Stimulated activated CD4-positive, alpha-beta T cell treated with anti-CD3 and anti-CD28 coated beads, TNF-alpha, amount 100 ng/mL, for 1 hour (primary cell): ENCODE results near the gene ZNF197.
A peak's percentile ranks its signal among the peaks of the same experiment; 100 is the strongest.
"Not testable (repeated sequence)": the region's sequence is repeated elsewhere in the genome, so short reads cannot be mapped to it uniquely, and the experiment has no call there.

Experiments used
- DNase-seq, 3 donors: peaks; one replicate each; pipeline ENCODE4 v3.0.0-alpha.2; 2020; ENCODE audit warnings: low read depth in 3 of 3, low spot score in 1 of 3

Gene ZNF197

DNA sequence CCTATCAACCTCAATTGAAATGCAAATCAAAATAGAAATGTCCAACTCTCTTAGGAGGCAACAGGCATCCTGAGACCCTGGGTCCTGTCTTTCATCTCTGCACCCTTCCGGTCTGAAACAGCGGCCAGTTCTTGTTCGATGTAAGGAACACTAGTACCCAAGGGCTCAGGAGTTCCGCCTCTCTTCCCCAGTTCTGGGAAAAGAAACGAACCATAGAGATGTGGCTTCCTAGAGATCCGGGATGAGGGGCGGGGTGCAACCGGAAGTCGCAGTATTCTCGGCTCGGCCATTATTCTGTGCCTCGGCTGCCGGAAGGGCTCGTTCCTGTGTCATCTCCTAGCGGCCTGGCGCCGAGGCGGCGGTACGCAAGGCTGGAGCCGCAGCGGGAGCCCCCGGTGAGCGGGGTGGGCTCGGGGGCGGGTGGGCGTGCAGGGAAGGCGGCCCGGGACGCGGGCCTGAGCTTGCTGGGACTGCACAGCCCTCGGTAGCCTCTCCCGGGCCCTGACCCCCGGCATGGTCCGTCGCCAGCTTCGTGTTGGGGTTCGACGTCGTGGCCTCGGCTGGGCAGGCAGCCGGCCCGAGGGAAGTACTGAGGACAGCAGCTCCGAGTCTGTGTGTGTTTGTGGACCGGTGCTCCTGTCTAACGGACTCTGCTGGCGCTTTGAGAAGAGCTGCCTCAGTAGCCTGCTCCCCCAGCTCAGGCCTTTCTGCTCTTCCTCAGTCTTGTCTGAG, at the start of gene ZNF197:
Gene ZNF197 (plus strand): TSS at position 288 of the 732 bp plus-strand sequence. CDS start 4,119 bp downstream, outside the sequence.
- peak in 2 of 3 donors; percentile 9 to 26 for DNase-seq

DNA sequence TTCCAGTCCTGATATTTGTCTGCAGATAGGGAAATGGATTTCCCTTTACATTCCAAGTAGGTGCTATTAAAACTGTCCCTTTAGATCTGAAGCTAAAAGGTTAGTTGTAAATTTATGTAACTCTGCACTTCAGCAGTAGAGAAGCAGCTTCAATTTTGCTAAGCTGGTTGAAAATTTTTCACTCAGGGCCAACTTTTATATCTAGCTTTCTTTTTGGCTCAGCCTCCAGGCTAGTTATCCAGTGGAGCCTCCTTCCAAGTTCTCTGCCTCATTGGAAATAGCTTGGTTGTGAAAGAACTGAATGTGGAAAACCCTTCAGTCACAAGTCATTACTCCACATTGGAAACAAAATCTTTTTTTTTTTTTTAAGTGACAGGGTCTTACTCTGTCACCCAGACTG, 48.2 kb upstream of the ZNF197 start:
- no peak for DNase-seq

DNA sequence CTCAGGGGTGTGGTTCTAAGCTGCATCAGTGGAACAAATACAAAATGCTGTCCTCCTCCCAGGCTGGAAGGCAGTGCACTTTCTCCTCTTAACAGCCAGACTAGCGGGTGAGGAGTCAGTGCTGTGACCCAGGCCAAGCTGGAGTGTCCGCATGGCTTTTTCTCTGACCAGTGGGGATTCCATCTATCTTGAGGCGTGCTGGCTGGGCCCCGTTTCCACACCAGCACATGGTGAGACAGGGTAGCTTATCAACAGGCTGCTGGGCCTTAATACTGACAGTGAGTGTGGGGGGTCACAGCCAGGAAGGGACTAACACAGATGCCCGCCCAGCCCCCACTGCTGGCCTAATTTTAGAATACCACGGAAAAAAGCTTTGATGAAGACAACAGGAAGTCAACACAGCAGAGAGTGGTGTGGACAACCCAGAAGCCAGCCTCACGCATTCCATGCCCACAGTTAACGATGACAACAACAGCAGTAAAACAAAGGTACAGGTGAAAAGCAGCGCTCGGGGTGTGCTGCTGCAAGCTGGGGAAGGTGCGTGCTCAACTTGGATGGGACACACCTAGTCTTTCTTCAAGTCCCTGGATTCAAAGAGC, 47.4 kb upstream of the ZNF197 start:
- DNase-seq: not testable (repeated sequence)

DNA sequence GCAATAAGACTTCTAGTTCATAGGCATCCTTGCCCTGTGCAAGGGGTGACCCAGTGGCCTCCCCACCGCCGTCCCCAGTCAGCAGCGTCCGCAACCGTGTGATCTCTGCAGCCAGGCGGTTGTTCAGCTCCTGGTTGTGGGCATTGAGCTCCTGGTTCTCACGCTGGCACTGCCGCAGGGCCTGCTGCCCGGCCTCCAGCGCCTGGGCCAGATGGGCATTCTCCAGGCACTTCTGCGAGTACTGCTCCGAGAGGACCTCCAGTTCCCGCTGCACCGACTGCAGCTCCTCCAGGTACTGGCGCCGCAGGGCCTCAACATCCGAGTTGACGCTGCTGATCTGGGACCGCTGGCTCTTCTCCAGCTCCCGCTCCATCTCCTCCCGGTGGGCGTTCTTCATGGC, 46.5 kb upstream of the ZNF197 start:
- DNase-seq: not testable (repeated sequence)

DNA sequence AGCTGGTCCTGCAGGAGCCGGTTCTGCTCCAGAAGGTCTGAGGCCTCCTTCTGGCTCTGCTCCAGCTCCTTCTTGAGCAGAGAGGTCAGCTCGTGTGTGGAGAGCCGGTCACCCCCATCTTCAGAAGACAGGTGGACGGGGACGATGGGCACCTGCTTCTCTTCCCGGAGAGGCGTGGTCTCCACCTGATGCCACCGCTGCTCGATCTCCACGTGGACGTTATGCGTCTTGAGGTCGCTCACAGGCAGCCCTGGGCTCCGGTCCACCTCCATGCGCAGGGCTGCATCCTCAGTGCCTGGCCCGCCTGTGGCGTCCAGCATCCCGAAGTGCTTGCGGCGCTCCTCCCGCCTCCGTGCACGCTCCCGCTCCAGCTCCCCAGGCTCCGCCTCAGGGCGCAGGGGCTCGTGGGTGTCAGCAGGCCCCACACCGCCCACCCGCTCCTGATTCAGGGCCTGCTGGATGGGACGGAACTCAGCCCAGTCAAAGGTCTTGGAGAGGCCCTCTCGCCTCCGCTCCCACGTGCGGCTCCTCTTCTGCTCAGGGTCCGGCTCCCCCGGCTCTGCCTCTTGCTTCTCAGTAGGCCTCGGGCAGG, 45.8 kb upstream of the ZNF197 start:
- DNase-seq: not testable (repeated sequence)

DNA sequence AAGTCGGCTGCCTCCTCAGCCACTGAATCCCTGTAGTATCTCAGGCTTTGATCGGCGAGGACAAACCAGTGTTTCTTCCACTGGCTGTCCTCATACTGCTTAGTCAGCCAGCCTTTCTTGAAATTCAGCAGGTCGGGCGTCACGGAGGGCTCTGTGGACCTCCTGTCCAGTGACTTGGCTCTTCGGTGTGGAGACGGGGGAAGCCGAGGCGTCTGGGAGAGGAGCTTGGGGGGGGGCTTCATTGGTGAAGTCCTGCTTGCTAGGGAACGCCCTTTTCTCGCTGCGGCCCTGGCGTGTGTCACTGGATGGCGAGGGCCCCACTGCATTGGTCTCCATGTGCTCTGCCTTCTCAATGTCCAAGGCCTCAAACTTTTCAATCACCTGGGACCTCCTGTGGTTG, 45.1 kb upstream of the ZNF197 start:
- not testable (repeated sequence) for DNase-seq

DNA sequence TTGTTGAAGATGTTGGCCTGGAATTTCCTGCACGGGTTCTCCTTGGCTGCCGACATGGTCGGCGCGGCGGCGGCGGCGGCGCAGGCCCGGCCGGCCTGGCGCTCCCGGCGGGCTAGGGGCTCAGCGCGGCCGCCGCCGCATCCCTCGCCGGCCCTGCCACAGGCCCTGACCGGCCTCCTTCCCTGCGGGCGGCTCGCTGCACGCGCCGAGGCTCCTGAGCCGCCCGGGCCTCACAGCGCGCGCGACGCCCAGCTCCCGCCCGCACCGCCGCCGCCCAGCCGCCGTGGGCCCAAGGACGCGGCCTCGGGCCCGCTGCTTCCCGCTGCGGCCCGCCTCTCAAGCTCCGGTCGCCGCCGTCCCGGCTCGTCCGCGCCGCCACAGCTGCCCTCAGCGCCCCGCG, 43.9 kb upstream of the ZNF197 start:
- DNase-seq: not testable (repeated sequence)

DNA sequence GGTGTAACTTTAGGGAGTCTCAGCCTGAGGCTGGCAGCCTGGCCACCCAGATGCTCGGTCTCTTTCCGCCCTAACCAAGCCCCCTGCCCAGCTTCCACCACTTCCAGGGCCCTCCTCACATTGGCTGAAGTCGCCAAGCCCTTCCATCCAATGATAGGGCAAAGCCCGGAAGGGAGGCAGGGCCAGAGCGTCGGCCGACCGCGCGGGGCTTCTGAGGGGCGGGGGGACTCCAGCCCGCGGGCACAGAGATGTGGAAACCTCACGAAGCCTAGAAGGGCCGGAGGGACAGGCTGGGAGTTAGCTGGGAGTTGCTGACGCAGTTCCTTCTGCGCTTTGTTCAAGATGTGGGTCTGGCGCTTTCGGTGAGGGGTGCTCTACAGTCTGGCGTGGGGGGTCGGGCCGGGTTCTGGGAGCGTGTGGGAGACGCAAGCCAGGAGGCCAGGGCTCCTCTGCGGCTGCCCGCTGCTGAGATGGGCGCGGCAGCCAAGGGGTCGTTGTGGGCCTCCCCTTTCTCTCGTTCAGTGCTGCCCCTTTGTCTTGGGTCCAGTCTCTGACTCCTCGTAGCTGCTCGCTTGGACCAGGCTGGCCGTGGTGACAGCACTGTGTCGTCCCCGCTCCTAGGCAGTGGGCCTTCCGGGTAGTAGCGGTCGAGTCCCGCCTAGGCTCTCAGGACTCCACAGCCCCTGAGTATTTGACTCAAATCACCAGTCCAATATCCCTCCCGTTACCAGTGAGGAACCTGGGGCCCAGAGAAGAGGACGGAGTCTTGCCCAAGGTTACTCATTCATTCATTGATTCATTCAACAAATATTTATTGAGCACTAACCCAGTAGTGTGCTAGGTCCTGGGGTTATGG, 40.0 kb upstream of the ZNF197 start, which contains the start of gene ZNF660:
Gene ZNF660 (plus strand): TSS at position 319 of the 856 bp plus-strand sequence. CDS start 9,230 bp downstream, outside the sequence.
- no peak for DNase-seq

DNA sequence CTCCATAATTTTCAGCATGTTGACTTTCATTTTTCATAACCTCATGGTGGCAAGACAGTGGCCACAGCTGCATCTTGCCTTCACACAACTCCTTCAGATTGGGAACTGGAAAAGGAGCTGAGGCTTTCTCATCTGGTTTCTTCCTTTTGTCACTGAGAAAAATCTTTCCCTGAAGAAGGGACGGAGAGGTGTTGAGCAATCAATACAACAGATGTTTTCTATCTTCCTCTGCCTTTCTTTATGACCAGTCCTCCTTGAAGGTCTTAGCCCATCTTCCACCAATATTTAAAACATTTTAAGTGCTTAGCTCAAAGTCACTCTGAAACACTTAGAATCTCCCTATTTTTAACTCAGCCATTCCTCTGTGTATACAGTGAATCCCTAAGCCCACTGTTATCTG, 28.2 kb upstream of the ZNF197 start:
- DNase-seq: no peak

DNA sequence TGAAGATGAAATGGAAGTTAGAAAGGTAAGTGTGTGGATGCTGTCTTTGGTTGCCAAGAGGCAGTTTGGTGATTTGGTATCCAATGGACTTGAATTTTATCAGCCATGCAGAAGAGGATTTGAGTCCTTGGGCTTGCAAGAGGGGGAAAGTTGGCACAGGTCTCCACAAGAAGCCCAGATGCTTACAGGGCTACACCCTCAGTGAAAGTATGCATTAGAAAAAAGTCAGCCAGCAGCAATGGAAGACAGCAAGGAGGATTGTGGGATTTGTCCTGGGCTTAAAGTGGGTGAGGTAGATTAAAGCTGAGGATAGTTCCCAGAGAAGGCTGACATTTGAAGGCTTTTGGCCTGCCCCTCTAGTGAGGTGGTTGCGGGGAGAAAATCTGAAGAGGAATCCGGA, 23.1 kb upstream of the ZNF197 start:
- DNase-seq: no peak

DNA sequence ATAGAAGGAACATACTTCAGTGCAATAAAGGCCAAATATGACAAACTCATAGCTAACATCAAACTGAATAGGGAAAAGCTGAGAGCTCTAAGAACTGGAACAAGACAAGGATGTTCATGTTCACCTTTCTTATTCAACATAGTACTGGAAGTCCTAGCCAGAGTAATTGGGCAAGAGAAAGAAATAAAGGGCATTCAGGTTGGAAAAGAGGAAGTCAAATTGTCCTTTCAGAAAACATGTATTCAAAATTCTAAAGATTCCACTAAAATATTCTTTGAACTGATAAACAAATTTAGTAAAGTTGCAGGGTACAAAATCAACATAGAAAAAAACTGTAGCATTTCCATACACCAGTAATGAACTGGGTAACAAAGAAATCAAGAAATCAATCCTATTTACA, 12.2 kb upstream of the ZNF197 start:
- no peak for DNase-seq

DNA sequence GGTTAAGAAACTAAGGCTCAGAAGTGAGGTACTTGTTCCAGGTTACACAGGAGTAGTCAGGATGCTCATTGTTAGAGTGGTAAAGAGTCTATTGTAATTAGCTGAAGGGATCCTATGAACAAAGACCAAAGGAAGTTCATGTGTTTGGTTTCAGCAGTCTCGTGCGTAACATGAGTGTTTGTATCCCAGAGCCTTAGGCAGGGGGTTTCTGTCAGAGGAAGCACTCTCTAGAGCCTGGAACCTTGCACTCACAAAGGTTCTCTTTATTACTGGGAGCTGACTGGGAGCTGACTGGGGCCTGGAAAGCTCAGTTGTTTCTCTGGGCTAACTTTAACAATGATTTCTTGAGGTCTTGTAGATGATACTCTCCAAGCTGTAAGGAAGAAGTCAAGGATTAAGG, 3.9 kb downstream of the ZNF197 start:
- no peak for DNase-seq

DNA sequence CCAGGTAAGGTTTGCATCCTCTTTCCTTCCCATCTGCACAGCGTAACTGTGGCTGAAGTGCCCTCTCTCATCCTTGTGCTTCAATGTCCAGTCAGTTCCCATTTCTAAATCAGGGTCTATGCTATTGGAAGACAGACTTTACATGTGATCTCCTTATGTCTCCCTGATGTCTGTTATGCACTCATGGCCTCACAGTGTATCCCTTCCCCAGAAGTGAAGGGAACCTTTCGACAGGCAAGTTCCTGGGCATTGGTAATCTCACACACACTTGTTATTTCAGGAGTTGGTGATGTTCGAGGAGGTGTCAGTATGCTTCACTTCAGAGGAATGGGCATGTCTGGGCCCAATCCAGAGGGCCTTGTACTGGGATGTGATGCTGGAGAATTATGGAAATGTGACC, 7.4 kb downstream of the ZNF197 start:
- DNase-seq: no peak

DNA sequence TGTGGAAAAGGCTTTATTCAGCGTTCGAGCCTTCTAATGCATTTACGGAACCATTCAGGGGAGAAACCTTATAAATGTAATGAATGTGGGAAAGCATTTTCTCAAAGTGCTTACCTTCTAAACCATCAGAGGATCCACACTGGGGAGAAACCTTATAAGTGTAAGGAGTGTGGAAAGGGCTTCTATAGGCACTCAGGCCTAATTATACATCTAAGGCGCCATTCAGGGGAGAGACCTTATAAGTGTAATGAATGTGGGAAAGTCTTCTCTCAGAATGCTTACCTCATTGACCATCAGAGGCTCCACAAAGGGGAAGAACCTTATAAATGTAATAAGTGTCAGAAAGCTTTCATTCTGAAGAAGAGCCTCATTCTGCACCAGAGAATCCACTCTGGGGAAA, 17.5 kb downstream of the ZNF197 start:
- no peak for DNase-seq

DNA sequence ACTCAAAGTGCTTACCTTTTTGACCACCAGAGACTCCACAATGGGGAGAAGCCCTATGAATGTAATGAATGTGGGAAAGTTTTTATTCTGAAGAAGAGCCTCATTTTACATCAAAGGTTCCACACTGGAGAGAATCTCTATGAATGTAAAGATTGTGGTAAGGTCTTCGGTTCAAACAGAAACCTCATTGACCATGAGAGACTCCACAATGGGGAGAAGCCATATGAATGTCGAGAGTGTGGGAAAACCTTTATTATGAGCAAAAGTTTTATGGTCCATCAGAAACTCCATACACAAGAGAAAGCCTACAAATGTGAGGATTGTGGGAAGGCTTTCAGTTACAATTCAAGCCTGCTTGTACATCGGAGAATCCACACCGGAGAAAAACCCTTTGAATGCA, 18.2 kb downstream of the ZNF197 start:
- DNase-seq: no peak

DNA sequence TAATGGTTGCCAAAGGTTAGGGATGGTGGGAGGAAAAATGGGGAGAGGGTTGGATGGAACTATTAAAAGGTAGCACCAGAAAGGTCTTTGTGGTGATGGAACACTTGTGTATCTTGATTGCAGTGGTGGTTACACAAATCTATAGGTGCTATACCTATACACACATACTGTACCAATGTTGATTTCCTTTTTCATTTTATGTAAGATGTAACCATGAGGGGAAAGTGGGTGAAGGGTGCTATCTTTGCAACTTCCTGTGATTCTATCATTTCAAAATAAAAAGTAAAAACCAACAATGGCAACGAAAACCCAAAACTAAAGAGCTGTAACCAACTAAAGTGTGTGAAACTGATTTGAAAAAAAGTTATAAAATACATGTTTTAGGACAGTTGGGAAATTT, 22.9 kb downstream of the ZNF197 start:
- DNase-seq: no peak

DNA sequence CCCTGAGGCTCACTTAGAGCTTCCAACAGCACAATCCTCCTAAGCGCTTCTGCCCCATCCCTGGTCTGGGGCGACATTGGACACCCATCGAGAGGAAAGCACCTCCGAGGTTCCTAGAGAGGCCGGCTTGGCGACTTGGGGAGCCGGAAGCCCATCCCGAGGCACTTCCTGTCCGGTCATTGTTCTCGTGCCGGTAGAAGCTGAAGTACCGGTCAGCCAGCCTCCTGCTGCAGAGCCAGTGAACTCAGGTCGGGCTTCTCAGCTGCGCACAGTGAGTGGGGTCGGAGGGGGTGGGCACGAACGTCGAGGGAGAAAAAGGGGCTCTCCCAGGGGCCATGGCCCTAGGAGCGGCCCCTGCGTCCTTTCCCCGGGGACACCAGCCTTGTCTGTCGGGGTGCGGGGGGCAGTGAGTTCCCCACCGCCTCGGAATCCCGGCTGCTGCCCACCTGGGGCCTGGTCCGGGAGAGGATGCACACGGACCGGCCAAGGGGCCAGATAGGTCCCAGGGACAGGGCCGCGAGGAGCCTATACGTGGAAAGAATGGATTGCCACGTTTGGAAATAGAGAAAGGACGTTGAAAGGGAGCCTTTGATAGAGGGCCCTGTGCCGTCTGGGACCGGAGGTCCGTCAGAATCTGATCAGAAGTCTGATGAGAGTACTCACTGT, 23.9 kb downstream of the ZNF197 start, which contains the start of gene ZNF35:
Gene ZNF35 (plus strand): TSS at position 169 of the 666 bp plus-strand sequence. CDS start 2,336 bp downstream, outside the sequence.
- peak in 1 of 3 donors; percentile 6 for DNase-seq

DNA sequence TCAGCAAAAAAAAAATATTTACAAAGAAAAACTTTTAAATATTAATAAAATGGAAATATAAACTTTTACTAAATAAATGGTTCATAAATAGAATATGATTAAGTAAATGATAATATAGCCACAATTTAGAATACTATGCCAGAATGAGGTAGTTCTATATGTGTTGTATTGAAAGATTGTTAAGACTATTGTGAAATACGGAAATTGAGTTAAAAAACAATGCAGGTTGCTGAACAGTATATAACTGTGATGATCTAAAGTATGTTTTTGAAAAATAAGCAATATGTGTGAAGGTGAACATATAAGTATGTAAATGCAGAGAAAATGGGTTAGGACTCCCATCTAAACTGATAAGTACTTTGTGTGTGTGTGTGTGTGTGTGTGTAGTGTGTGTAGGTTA, 24.9 kb downstream of the ZNF197 start:
- DNase-seq: no peak

DNA sequence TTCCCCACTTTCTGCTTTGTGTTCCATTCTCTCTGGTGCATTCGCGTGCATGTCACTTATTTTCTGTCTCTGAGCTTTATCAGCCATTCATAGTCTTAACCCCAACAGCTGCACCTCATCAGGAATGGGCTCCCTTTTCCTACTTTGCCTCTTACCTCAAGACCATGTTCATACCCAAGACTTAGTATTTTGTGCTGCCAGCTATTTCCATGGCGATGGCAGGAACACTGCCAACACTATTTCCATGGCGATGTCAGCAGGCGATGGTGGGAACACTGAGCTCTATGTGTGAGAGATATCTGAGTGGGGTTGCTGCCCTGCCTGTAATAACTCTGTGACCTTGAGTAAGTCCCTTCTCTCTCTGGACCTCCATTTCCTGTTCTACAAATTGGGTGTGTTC, 29.2 kb downstream of the ZNF197 start:
- DNase-seq: no peak

DNA sequence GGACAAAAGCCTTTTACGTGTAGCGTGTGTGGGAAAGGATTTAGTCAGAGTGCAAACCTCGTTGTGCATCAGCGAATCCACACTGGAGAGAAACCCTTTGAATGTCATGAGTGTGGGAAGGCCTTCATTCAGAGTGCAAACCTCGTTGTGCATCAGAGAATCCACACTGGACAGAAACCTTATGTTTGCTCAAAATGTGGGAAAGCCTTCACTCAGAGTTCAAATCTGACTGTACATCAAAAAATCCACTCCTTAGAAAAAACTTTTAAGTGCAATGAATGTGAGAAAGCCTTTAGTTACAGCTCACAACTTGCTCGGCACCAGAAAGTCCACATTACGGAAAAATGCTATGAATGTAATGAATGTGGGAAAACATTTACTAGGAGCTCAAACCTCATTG, 34.2 kb downstream of the ZNF197 start:
- DNase-seq: no peak

DNA sequence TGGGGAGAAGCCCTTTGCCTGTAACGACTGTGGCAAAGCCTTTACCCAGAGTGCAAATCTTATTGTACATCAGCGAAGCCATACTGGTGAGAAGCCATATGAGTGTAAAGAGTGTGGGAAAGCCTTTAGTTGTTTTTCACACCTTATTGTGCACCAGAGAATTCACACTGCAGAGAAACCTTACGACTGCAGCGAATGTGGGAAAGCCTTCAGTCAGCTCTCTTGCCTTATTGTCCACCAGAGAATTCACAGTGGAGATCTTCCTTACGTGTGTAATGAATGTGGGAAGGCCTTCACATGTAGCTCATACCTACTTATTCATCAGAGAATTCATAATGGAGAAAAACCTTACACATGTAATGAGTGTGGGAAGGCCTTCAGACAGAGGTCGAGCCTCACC, 34.6 kb downstream of the ZNF197 start:
- no peak for DNase-seq
